HG03103 (cell line): ENCODE results near the gene FMN1.

Experiments used
- ATAC-seq: cut with Tn5 transposase; IDR thresholded peaks from one replicate; pipeline ENCODE4 v1.9.1; 2021; ENCODE audit warnings: low read depth; ENCODE audit not compliant: unreplicated experiment

The FMN1 gene

GRCh38 chr15:32718821-32719716 is 475.4 kb downstream of the FMN1 start:
- ATAC-seq = no peak

DNA sequence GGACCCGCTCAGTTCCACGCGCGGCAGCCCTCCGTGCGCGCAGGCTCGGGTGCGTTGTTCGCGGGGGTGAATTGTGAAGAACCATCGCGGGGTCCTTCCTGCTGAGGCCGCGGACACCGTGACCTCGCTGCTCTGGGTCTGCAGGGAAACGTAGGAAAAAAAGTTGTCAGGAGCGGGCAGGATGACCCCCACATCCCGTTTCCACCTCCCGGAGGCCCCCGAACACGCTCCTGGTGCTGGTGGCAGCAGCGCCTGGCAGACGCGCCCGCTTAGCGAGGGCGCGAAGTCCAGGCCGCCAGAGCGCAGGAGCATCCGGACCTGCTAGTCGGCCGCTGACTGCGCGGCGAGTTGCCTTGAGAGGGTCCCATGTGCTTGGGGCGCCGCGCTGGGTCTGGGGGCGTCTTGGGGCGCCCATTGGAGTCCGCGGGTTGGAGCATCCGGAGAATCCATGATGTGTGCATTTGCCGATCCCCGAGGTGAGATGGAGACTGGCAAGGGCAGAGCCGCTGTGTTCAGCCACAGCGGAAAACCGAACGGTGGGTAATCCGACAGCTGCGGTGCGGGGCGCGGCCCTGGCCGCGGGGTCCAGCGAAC is 476.2 kb downstream of the FMN1 start:
- ATAC-seq = no peak

GRCh38 chr15:32717426-32718226 is 476.9 kb downstream of the FMN1 start, which contains the start of gene GREM1:
Gene GREM1 (plus strand): TSS chr15:32718004. CDS start chr15:32730691, 12,687 bp downstream.
- no peak for ATAC-seq

- no peak for ATAC-seq
Measured at GRCh38 chr15:32716915-32717425, 477.5 kb downstream of the FMN1 start.

GRCh38 chr15:32716216-32716914 is 478.1 kb downstream of the FMN1 start:
- ATAC-seq = no peak
